ENCODE measurements around the gene CIC.
A peak's percentile ranks its signal among the peaks of the same experiment; 100 is the strongest.

Gene CIC

DNA sequence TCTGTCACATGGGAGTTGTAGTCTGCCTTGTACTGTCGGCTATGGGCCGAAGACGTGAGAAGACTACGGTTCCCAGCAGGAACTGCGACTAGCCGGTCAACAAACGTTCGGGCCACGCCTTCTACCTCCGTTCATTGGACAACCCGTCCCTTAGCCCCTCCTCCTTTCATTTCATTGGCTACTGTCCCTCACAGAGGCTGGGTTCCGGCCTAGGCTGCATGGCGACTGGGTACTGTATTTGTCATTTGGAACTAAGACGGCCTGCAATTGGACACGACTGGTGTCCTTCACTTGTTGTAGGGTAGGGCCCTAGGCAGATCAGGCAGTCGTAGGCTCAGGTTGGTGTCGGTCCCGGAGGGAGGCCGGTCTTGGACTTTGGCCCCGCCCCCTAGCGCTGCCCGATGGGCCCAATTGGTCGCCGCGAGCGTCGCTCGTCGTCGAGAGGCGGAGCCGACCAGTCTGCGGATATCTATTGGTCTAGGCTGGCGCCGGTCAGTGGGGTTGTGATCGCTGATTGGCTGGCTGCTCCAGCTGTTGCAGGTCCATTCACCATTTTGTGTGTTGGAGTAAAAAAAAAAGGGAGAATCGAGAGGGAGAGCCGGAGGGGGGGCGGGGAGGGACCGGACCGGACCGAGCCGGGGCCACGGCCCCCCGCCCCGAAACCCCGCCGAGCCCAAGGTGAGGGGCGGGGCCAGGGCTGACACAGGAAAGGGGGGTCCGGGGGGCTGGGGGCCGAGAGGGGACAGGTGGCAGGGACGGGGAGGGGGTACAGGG lies at the start of gene CIC:
CIC (plus strand) TSS at position 549 of the 774 bp plus-strand sequence. CDS start 2,532 bp downstream, outside the sequence.
- peak; percentile 100 for DNase-seq

DNA sequence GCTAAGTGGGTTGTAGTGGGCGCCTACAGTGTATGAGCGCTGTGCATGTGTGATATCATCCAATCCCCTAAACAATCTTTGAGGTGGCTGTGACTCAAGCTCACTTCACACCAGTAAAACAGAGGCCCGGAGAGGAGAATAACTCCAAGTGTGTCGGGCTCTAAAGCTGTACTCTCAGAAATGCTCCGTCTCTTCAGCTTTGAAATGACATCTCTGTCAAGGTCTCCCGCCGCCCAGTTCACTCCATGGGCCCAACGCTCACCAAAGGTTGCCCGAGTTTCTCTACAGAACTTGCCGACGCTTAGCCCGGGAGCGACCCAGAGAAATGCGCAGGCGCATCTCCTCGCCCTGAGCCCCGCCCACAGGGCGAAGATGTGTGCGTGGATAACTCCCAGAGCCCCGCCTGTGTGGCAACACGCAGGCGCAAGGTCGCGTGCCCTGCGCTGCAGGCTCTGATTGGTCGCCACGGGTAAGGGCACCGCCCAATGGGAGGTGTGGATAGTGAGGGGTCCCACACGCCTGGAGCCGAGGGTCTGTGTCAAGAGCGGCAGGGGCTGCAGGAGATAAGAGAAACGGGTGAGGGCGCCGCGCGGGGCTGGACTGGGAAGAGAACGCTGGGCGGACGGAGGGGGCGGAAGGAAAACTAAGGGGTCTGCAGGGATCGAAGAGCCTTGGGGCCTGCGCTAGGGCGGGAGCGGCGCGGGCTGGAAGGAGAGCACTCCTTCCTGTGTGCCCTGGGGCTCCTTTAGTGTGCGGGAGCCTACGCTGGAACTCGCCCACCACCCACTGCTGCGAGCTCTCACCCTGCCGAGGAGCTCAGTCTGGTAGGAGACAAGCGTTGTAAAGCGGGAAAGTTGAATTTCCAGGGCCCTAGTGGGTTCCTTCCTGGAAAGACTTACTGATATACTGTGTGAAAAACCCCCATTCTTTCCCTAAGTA lies 49.0 kb upstream of the CIC start, which contains the start of gene ZNF526:
ZNF526 (plus strand) TSS at position 501 of the 939 bp plus-strand sequence. CDS start 4,092 bp downstream, outside the sequence.
- peak; percentile 97 to 98 for DNase-seq

DNA sequence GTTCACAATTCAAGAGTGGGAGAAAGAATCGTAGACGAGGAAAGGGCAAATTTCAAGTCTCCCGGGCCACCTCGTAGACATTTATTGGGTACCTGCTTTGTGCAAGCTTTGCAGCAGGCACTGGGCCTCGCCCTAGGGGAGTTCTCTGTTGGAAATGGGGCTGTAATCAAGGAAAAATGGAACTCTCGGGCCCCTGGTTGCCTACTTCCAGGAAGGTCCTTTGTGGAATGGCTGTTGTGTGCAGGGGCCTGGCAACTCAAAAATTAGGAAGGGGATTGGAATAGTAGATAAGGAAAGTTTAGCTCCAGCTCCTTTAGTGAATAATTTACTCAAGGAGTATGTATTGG lies 48.3 kb upstream of the CIC start:
- no peak for DNase-seq

DNA sequence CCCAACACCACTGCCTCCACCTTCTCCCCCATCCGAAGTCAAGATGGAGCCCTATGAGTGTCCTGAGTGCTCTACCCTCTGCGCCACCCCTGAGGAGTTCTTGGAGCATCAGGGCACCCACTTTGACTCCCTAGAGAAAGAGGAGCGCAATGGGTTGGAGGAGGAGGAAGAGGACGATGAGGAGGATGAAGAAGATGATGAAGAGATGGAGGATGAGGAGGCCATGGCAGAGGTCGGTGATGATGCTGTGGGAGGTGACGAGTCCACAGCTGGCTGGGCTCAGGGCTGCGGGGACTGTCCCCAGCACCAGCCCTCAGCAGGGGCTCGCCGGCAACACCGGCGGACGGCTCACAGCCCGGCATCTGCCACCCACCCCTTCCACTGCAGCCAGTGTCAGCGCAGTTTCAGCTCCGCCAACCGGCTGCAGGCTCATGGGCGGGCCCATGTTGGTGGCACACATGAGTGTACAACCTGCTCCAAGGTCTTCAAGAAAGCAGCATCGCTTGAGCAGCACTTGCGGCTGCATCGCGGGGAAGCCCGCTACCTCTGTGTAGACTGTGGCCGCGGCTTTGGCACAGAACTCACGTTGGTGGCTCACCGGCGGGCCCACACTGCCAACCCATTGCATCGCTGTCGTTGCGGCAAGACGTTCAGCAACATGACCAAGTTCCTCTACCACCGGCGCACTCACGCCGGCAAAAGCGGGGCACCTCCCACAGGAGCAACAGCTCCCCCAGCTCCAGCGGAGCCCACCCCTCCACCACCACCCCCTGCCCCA lies 43.9 kb upstream of the CIC start:
- no peak for DNase-seq

DNA sequence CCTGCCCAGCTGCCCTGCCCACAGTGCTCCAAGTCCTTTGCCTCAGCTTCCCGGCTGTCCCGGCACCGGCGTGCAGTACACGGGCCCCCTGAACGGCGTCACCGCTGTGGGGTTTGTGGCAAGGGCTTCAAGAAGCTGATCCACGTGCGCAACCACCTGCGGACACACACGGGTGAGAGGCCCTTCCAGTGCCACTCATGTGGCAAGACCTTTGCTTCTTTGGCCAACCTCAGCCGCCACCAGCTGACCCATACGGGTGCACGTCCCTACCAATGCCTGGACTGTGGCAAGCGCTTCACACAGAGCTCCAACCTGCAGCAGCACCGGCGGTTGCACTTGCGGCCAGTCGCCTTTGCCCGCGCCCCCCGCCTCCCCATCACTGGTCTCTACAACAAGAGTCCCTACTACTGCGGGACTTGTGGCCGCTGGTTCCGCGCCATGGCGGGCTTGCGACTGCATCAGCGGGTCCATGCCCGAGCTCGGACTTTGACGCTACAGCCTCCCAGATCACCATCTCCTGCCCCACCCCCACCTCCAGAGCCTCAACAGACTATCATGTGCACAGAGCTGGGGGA lies 43.2 kb upstream of the CIC start:
- no peak for DNase-seq

DNA sequence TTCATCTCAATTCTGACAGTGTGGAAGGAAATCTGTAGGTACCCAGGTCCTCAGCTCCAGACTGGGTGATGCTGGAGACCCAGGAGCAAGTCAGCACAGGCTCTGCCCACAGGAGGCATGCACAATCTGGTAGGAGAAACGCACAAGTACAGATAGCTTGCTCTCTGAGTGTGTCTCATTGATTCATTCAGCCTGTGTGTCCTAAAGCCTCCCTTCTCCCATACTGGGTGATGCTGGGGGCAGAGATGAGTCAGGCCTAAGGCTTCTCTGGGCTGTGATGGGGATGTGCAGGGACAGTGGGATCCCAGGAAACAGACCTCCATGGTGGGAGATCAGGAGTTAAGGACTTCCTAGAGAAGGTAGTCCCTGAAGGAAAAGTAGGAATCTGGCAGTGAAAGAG lies 42.2 kb upstream of the CIC start:
- DNase-seq, result no peak

DNA sequence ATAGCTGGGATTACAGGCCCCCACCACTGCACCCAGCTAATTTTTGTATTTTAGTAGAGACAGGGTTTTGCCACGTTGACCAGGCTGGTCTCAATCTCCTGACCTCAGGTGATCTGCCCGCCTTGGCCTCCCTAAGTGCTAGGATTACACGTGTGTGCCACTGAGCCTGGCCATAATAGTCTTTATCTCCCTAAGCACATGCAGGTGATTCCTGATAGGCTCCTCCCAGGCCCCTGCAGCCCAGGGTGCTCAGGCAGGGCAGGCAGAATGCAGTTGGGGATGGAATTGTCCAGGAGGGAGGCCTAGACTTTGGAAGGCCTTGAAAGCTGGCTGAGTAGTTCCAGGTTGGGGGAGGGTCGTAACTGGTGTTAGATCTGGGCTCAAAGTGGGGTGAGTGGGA lies 40.4 kb upstream of the CIC start:
- no peak for DNase-seq

DNA sequence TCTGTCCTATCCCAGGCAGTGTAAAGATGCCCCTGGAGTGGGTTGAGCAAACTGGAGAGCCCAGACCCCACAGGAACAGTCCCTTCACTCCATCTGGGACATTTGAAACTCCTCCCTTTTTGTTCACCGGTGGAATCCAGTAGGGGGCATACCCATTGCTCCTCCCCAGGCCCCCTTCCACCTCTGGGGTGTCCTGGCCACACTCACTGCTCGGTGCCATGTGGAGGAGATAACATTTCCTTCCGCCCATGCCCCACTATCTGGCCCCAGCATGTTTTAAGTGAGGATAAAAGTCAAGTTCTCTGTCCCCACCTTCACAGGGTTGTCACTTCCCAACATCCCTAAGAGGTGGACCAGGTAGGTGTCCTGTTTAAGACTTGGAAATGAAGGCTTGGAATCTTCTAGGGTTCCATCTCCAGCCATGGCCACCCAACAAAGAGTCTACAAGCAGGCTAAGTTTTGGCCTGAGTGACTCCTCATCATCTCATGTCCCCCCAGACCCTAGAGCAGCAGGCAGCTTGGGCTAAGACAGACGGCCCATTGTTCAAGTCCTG lies 39.7 kb upstream of the CIC start:
- no peak for DNase-seq

DNA sequence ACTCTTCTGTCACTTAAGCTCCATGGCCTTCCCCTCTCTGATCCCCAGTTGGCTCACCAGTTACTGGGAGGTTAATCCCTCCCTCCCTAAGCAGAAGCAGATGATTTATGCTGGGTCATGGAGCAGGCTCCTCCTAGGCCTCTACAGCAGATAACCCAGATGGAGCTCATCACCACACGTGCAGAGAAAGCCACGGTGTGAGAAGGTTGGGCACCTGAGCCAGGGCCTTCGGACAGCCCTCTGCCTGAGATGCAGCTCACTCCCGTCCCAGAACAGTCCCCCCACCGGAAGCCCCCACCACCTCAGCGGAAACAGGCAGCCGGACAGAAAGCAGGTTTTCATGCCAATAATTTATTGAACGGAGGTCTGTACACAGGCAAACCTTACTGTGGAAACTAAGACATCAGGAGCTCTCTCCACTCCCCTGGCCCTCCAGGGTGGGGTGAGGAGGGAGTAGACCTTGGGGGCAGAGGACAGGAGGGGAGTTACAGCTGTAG lies 39.1 kb upstream of the CIC start:
- DNase-seq, result no peak

DNA sequence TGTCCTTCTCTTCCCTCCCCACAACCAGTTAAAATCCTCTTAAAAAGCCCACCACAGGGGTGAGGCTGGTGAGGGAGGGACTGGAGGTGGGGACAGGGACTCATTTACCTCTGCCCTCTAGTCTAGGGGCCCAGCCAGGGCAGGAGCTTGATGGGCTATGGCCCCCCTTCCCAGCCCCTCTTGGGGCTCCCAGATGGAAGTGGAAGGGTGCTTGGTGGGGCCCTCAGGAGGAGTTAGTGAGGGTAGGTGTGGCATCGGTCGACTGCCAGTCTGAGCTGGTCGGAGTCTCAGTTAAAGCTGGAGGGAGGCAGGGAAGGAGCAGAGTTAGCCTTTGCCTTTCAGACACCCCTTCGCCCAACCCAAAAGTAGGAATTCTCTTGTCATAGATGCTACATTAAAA lies 38.5 kb upstream of the CIC start:
- no peak for DNase-seq

DNA sequence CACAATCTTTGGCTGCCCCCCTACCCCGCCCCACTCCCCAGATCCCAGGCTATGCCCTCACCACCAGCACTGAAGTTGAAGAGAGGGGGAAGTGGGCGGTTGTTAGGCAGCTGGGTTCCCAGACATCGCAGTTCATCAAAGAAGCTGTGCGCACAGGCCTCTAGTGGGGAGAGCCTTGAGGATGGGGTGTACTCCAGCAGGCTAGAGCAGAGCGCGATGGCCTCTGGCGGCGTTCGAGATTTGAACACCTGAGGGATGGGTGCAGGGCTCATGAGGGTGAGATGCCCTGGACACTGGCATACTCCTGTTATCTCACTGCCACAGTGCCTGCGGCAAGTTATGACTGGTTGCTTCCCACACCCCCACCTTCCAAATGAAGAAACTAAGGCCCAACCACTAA lies 36.6 kb upstream of the CIC start:
- DNase-seq, result no peak

DNA sequence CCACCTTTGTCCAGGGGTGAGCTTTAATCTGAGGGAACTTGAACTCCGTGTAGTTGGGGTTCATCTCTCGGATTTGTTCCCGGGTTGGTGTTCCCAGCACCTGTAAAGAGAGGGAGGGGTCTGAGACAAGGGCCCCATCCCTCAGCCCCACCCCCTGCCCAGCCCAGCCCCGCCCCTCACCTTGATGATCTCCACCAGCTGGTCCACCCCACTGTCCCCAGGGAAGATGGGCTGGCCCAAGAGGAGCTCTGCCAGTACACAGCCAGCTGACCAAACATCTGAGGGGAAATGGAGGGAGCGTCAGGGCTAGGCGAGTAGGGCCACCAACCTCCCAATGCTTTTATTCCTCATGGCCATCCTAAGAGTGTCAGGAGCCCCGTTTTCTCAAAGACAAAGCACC lies 35.9 kb upstream of the CIC start:
- no peak for DNase-seq

DNA sequence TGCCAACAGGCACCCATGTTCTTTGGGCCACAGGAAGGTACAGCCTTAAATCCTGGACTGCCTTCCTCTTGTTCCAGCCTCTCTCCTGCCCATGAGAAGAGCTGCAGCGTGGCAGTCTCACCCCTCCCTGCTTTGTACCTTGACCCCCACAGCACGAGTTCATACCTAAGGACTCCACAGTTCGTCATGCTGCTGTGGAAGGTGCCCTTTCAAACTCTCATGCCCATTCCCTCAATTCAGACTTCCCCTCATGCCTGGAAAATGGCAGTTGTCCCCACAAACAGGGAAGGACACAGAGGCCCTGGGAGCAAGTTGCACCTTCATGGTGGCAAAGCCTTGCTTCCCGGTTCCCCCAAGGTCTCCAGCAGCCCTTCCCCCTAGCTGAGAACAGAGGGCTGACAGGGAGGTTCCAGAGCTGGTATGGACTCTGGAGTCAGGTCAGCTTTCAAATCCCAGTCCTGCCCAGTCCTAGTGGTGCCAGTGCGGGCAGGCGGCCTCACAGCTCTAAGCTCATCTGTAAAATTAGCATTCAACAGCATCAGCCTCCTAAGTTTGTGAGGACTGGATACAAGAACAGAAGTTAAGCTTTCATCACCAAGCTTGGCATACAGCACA lies 35.3 kb upstream of the CIC start:
- no peak for DNase-seq

DNA sequence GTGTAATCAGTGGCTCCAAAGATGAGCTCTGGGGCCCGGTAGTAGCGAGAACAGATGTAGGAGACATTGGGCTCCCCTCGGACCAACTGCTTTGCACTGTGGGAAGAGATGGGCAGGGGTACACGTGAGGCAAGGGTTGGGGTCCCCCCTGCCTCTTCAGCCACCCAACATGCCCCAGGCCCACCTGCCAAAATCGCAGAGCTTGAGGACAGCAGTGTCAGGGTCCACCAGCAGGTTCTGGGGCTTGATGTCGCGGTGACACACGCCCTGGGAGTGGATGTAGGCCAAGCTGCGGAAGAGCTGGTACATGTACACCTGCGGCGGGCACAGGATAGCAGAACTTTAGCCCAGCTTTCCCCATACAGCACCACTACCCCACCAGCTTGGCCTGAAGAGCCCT lies 34.7 kb upstream of the CIC start:
- no peak for DNase-seq

DNA sequence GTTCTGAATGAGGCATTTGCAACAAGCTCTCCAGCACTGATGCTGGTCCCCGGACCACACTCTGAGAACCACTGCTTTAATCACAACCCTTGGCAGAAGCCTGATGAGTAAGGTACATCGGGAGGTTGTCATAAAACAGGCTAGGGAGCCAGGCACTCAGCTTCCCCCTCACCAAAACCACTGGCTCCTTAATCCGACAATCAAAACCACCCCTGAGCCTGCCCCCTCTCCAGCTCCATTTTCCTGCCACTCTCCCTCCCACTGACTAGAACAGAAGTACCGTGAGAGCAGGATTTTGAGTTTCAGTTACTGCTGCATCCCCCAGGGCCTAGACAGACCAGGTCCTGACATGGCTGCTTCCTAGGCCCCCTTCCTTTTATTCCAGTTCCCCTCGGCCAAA lies 33.9 kb upstream of the CIC start:
- DNase-seq, result no peak

DNA sequence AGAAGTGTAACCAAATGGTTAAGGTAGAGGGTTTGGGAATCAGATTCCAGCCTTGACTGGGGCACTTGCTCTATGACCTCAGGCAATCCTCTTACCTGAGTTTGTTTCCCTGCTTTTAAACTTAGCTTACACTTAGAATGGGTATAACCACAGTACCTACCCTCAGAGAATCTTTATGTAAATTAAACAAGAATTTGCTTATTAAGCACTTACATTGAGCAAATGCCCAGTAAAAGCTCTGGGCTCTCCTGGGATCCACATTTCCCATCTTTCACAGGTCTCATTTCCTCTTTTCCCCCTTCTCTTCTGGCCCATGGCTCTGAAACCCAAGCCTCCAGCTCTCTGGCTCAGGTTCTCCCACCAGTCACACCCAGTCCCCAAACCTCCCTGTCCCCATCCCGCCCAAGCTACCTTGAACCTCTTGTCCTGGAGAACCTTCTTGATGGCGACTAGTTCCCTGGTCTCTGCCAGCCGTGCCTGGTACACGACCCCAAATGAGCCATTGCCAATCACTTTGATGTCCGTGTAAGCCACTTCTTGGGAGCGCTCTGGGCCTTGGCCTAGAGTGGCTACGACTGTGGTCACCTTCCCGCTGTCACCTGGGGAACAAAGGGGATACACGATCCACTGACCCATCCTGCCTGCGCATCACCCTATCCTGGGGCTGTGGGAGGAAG lies 29.4 kb upstream of the CIC start:
- DNase-seq, result no peak

DNA sequence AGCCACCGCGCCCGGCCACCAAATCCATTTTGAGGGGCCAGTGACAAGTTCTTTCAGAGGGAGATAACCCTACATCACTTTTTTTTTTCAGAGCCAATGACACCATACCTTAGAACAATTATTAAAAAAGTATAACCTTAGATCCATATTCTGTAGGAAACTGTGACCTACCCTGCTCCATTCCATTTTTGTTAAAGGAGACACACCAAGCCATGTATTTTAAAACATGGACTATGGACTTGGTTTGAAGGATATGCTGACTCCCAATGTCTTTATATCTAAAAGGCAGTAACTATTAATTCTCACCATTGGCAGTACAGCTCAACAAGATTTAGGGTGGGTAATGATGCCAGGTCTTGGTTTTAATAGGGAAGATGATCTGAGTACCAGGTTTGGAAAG lies 27.8 kb upstream of the CIC start:
- no peak for DNase-seq

DNA sequence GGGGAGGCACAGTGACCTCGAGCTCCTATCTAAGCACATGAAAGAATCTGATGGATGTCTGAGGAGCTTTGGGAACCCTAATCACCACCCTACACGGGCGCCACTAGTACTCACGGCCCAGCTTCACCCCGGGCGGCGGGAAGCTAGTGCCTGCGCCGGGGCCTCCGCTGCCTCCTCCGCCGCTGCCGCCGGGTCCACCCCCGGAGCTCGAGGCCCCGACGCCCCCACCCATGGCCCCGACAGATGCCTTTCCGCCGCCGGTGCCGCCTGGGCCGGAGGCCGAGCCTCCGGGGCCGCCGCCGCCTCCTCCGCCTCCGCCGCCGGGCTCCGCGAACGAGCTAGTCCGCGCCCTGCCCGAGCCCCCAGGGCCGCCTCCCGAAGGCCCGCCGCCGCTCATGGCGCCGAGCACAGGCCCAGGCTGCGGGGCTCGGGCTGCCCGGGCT lies 27.0 kb upstream of the CIC start:
- DNase-seq, result no peak

DNA sequence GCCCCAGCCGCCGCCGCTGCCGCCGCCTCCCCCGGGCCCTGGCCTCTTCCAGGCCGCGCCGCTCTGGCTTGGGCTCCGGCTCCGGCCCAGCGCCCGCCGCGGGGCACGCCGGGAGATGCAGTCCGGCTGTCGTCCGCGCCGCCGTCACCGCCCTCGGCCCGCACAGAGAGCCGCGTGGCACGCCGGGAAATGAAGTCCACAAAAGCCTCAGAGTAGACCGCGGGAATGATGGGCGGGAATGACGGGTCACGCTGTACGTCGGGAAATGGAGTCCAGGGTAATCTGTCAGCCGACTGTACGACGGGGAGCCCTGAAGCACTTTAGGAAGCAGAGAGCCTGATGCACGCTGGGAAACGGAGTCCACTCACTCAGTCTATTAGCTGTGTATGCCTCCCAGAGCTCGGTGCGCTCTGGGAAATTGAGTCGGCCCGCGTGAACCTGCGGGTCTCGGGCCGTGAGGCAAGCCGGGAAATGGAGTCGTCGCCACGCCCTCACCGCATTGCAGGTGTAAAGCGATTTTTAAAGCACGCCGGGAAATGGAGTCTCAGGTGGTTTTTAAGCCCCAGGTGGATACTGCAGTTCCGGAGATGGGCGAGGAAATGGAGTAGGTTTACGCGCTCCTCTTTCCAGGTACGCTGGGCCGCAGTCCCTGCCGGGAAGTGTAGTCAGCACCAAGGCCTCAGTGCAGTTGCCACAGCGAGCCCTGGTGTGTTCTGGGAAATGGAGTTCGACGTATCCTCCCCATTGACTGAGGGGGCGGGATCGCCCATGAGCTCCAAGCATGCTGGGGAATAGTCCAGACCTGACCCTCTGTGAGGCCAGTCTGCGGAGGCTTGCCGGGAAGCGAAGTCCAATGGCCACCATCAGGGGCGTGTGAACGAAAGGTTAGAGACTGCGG lies 26.3 kb upstream of the CIC start, which contains the start of gene GSK3A:
GSK3A (minus strand) TSS at position 91 of the 898 bp plus-strand sequence. CDS start 137 bp downstream, outside the sequence.
- peak; percentile 98 to 99 for DNase-seq
